ENCODE measurements around the gene ZDHHC18.

- no peak for TF ChIP-seq ZNF280D (tag by site-specific recombination; IDR thresholded peaks at IDR 0.05)
- TF ChIP-seq ZNF692 (tag by site-specific recombination; IDR thresholded peaks at IDR 0.05), result no peak
- TF ChIP-seq HOXD13 (CRISPR knock-in tag; IDR thresholded peaks at IDR 0.05; ENCODE audit: borderline replicate concordance), result no peak
- TF ChIP-seq CTCF (tag by site-specific recombination; IDR thresholded peaks at IDR 0.05), result no peak
- TF ChIP-seq TRIM28 (IDR thresholded peaks at IDR 0.05; ENCODE audit: borderline replicate concordance, low read length), result no peak
- TF ChIP-seq ZNF398 (tag by site-specific recombination; IDR thresholded peaks at IDR 0.05), result no peak
Measured at GRCh38 chr1:26828411-26828991, 2.0 kb downstream of the ZDHHC18 start.

Measured in HEK293 (cell line).